ENCODE results near the gene HHAT.
"Not testable (repeated sequence)": the region's sequence is repeated elsewhere in the genome, so short reads cannot be mapped to it uniquely, and the experiment has no call there.

Gene HHAT

GRCh38 chr1:210645582-210646257 is 317.0 kb downstream of the HHAT start:
- DNase-seq (ENCODE audit: low read depth, low spot score) = no peak

GRCh38 chr1:210646258-210646616 is 317.5 kb downstream of the HHAT start:
- no peak for DNase-seq (ENCODE audit: low read depth, low spot score)

- no peak for DNase-seq (ENCODE audit: low read depth, low spot score)
Measured at GRCh38 chr1:210647406-210648333, 319.0 kb downstream of the HHAT start.

GRCh38 chr1:210648588-210649269 is 320.0 kb downstream of the HHAT start:
- no peak for DNase-seq (ENCODE audit: low read depth, low spot score)

- no peak for DNase-seq (ENCODE audit: low read depth, low spot score)
Measured at GRCh38 chr1:210650403-210650802, 321.7 kb downstream of the HHAT start.

DNA sequence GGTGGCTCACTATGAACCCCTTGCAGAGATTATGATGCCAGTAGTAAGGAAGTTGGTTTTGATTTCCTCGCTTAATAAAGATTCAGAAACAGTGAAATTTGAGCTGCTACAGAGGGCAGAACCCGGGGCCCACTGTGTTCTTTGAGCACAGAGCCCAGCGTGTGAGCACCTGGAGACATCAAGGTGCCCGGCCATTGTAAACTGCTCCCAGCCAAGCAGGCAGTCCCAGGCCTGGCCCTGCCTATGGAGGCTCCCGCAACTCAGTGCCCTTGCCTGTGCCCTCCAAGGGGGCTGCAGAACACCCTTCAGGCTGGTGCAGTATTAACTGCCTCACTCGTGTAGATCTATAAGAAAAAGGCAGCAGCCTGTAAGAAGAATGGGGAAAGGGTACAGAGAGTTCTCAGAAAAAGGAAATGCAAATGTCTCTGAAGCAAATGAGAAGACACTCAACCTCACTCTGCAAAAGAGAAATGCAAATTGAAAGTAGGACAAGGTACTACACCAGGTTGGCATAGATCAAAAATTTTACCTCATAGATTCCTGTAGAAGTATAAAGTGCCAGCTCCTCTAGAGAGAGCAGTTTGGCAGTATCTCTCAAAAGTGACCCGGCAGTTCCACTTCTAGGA is 323.7 kb downstream of the HHAT start:
- DNase-seq (ENCODE audit: low read depth, low spot score) = no peak

DNA sequence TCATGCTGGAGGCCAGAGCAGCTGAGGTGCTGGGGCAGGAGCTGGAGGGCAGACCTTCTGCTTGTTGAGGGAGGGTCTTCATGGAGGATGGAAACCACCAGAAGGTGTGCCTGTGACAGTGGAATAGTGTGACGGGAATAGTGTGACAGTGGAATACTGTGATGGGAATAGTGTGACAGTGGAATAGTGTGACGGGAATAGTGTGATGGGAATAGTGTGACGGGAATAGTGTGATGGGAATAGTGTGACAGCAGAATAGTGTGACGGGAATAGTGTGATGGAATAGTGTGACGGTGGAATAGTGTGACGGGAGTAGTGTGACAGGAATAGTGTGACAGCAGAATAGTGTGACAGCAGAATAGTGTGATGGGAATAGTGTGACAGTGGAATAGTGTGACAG is 325.1 kb downstream of the HHAT start:
- peak; percentile 2 for DNase-seq (ENCODE audit: low read depth, low spot score)

GRCh38 chr1:210654176-210654981 is 325.7 kb downstream of the HHAT start:
- DNase-seq (ENCODE audit: low read depth, low spot score) = no peak

- DNase-seq (ENCODE audit: low read depth, low spot score) = no peak
Measured at GRCh38 chr1:210655511-210655910, 326.8 kb downstream of the HHAT start.

DNA sequence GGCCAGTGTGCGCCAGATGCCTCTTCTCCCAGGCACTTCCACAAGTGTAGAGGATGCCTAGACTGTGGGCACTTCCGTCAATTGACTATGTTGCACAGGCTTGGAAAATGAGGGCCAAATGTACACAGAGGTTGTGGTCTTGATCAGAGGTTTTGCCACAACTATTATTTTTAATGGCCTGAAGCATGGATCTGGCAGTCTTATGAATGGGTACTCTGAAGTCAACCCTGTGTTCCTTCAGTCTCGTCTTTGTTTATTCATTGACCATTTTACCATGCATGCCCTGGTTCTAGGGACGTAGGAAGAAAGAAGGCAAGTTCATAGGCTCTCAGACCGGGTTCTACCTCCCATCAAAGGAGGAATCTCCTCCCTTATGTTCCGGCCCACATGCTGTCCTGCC is 329.1 kb downstream of the HHAT start:
- DNase-seq (ENCODE audit: low read depth, low spot score) = no peak

DNA sequence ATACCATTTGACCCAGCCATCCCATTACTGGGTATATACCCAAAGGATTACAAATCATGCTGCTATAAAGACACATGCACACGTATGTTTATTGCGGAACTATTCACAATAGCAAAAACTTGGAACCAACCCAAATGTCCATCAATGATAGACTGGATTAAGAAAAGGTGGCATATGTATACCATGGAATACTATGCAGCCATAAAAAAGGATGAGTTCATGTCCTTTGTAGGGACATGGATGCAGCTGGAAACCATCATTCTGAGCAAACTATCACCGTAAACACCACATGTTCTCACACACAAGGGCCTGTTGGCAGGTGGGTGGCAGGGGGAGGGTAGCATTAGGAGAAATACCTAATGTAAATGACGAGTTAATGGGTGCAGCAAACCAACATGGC is 332.8 kb downstream of the HHAT start:
- DNase-seq (ENCODE audit: low read depth, low spot score) = not testable (repeated sequence)

GRCh38 chr1:210662291-210663050 is 333.8 kb downstream of the HHAT start:
- no peak for DNase-seq (ENCODE audit: low read depth, low spot score)

- no peak for DNase-seq (ENCODE audit: low read depth, low spot score)
Measured at GRCh38 chr1:210663730-210664573, 335.2 kb downstream of the HHAT start.

DNA sequence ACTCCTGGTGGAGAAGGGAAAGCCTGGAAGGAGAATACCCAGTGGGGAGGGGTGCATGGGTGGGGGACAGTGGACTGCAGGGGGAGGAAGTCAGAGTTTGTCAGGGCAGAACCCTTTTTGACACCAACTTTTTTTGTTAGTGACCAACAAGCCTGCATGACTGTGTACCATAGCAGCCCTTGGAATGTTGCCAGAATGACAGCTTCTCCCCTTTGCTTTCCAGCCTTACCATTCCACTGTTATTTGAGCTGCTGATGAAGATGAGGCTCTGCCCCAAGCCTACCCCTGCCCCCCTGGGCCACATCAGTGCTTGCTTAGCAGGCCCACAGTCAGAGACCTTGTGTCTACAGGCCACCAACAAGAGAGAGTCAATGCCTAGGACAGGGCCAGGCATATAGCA is 341.2 kb downstream of the HHAT start:
- no peak for DNase-seq (ENCODE audit: low read depth, low spot score)

DNA sequence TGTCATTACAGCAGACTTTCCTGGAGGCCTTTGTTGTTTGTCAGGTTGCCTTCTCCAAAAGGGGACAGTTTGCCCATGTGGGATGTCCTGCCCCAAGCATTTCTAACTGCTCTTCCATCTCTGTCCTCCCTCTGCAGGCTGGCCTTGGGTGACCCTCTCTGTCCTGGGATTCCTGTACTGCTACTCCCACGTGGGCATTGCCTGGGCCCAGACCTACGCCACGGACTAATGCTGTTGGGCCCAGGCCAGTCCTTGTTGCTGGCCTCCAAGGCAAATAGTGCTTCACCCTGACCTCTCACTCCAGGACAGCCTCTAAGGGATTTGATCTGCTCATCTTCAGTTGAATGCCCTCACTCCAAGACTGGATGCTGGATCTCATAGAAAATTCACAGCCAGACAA is 345.4 kb downstream of the HHAT start:
- DNase-seq (ENCODE audit: low read depth, low spot score) = no peak

DNA sequence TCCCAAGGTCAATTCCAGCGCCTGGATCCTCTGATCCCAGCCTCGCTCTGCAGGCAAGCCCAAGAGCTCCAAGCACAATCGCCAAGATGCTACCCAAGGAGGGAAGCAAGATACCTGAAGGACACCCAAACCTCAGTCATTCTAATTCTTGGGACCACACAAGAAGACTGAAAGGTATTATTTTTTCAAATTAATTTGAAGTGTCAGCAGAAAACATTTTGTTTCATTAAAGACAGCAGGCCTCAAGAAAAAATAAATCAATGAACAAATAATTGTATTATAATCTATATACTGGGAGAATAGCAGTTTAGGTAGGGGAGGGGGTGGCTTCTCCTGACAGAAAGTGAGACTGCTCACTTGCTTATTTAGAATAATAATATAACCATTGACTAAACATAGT is 347.8 kb downstream of the HHAT start:
- DNase-seq (ENCODE audit: low read depth, low spot score) = no peak

GRCh38 chr1:210677533-210677932 is 348.8 kb downstream of the HHAT start:
- no peak for DNase-seq (ENCODE audit: low read depth, low spot score)

- no peak for DNase-seq (ENCODE audit: low read depth, low spot score)
Measured at GRCh38 chr1:210678306-210678705, 349.6 kb downstream of the HHAT start.

GRCh38 chr1:210681158-210681557 is 352.5 kb downstream of the HHAT start:
- DNase-seq (ENCODE audit: low read depth, low spot score) = no peak
